HS-5 (cell line): ENCODE results near the gene QTRT2.

ENCODE experiments used
- DNase-seq: peaks from one replicate; pipeline ENCODE4 v3.0.0-alpha.2; 2012; ENCODE audit warnings: low read depth

Gene QTRT2

GRCh38 chr3:114078126-114078525, 21.6 kb downstream of the QTRT2 start:
- DNase-seq, result no peak

- no peak for DNase-seq
These were observed 23.2 kb downstream of the QTRT2 start for GRCh38 chr3:114079761-114080160.

GRCh38 chr3:114080201-114080600, 23.7 kb downstream of the QTRT2 start:
- no peak for DNase-seq

GRCh38 chr3:114081037-114081436, 24.5 kb downstream of the QTRT2 start:
- DNase-seq, result no peak

GRCh38 chr3:114083112-114083511, 26.6 kb downstream of the QTRT2 start:
- DNase-seq, result no peak

GRCh38 chr3:114086356-114086755, 29.8 kb downstream of the QTRT2 start:
- DNase-seq, result no peak

- DNase-seq, result no peak
These were observed 33.1 kb downstream of the QTRT2 start for GRCh38 chr3:114089675-114090074.

- no peak for DNase-seq
These were observed 35.8 kb downstream of the QTRT2 start for GRCh38 chr3:114092151-114093015.

- DNase-seq, result no peak
These were observed 36.5 kb downstream of the QTRT2 start for GRCh38 chr3:114093016-114093380.

GRCh38 chr3:114093596-114093995, 37.1 kb downstream of the QTRT2 start:
- peak; percentile 62 for DNase-seq

- DNase-seq, result no peak
These were observed 39.3 kb downstream of the QTRT2 start for GRCh38 chr3:114095796-114096195.

GRCh38 chr3:114101101-114101500, 44.6 kb downstream of the QTRT2 start:
- no peak for DNase-seq

GRCh38 chr3:114103181-114103580, 46.6 kb downstream of the QTRT2 start:
- no peak for DNase-seq

- no peak for DNase-seq
These were observed 47.3 kb downstream of the QTRT2 start for GRCh38 chr3:114103858-114104257.

GRCh38 chr3:114104414-114104813, 47.9 kb downstream of the QTRT2 start:
- no peak for DNase-seq

GRCh38 chr3:114108137-114108536, 51.6 kb downstream of the QTRT2 start:
- no peak for DNase-seq

- no peak for DNase-seq
These were observed 53.9 kb downstream of the QTRT2 start for GRCh38 chr3:114110439-114110838.

- no peak for DNase-seq
These were observed 54.7 kb downstream of the QTRT2 start for GRCh38 chr3:114111060-114111770.

- DNase-seq, result no peak
These were observed 56.2 kb downstream of the QTRT2 start for GRCh38 chr3:114112696-114113095.

- no peak for DNase-seq
These were observed 58.2 kb downstream of the QTRT2 start for GRCh38 chr3:114114719-114115118.

- DNase-seq, result no peak
These were observed 58.6 kb downstream of the QTRT2 start for GRCh38 chr3:114115143-114115542.

GRCh38 chr3:114119776-114120175, 63.2 kb downstream of the QTRT2 start:
- no peak for DNase-seq

- DNase-seq, result no peak
These were observed 63.7 kb downstream of the QTRT2 start for GRCh38 chr3:114120211-114120610.
